ENCODE measurements around the gene FPR1. TPM values are rescaled to one million over a fixed set of nuclear protein-coding genes. Genes with fewer than 3 reads are reported as not detected.

Gene FPR1
- total and polyA plus RNA-seq, 2 of the 4 experiments (the other 2 are of a cell fraction) = not detected

GRCh38 chr19:51799034-51799773, 47.5 kb upstream of the FPR1 start:
- Histone ChIP-seq H3K23ac (ENCODE audit: low read depth, low read length) (no peak overlapping the region), H4K91ac (ENCODE audit: insufficient read depth, low read depth, low read length) (no peak overlapping the region), H3K14ac (replicated peaks; ENCODE audit: low read depth, low read length) (no peak overlapping the region), H2BK20ac (ENCODE audit: low read depth, low read length) (no peak overlapping the region), H2BK120ac (ENCODE audit: low read depth, low read length) (no peak overlapping the region), H3K9ac (ENCODE audit: low read depth, low read length) (no peak overlapping the region; the same call in 1 of the 2 replicates), H3K4me3 (ENCODE audit: insufficient read depth, low read depth, low read length) (no peak overlapping the region), H3K9me1 (ENCODE audit: insufficient read depth, low read length) (no peaks in the 10 kb centered on the region), H3K18ac (ENCODE audit: low read depth, low read length) (no peak overlapping the region), H2AK5ac (ENCODE audit: low read depth, low read length) (no peak overlapping the region), H2BK15ac (ENCODE audit: low read depth, low read length) (no peak overlapping the region), H3K27ac (ENCODE audit: insufficient read depth, low read length) (no peak overlapping the region), H3K56ac (ENCODE audit: extremely low read depth, insufficient read depth, low read length) (no peak overlapping the region), H3K4me1 (ENCODE audit: control insufficient read depth, insufficient read depth, low read length) (peaks cover 5% of the 10 kb centered on the region), H3K4me2 (ENCODE audit: low read depth, low read length) (0 out of 2 replicates have a peak overlapping the region, but pooled peaks have one; percentile 13), H2BK5ac (ENCODE audit: low read depth, low read length, poor library complexity, severe bottlenecking) (peak overlapping the region; percentile 25), H4K5ac (ENCODE audit: low read depth, low read length) (no peak overlapping the region), H2AFZ (replicated peaks; ENCODE audit: low read length, poor library complexity) (peak overlapping the region; percentile 37), H4K20me1 (ENCODE audit: insufficient read depth, low read length) (no peaks in the 10 kb centered on the region), H2AK9ac (replicated peaks; ENCODE audit: low read depth, low read length, poor library complexity) (peak overlapping the region; percentile 70), H3K4ac (ENCODE audit: low read depth, low read length) (no peak overlapping the region), H3K27me3 (ENCODE audit: control insufficient read depth, insufficient read depth, low read length) (no peaks in the 10 kb centered on the region), H3K36me3 (ENCODE audit: control insufficient read depth, insufficient read depth, low read length) (no peaks in the 10 kb centered on the region), H4K8ac (ENCODE audit: low read depth in 2 of 2, low read length in 2 of 2) (no peak overlapping the region), H3K79me1 (ENCODE audit: low read depth in 1 of 2, low read length in 2 of 2) (no peaks in the 10 kb centered on the region), H3K9me3 (ENCODE audit: control insufficient read depth, insufficient read depth, low read length) (no peaks in the 10 kb centered on the region)
- TF ChIP-seq FOS (IDR thresholded peaks at IDR 0.05; ENCODE audit: low read depth, low read length) = peak; percentile 85
- peak; percentile 86 for TF ChIP-seq MAFK (IDR thresholded peaks at IDR 0.05; ENCODE audit: low read depth, low read length)
- no peak for TF ChIP-seq ELK1 (IDR thresholded peaks at IDR 0.05; ENCODE audit: borderline replicate concordance, low read depth, low read length)
- TF ChIP-seq RCOR1 (IDR thresholded peaks at IDR 0.05; ENCODE audit: insufficient replicate concordance, low read length) = no peak
- peak; percentile 36 for TF ChIP-seq BHLHE40 (IDR thresholded peaks at IDR 0.05; ENCODE audit: low read depth, low read length)
- ChIA-PET CTCF (interaction anchor here (0.5 to 1.3 kb wide), 3 partner anchors 22 to 334 kb away, joined by 3 to 4 read pairs (median 3); no protein-coding TSS in a partner anchor), POLR2A (ENCODE audit: unreplicated experiment) (no interaction called here)
- peak; percentile 99 for ATAC-seq (ENCODE audit: low read depth)
- 0% methylated on average over 3 of the region's 20 CpGs; no CpG with 5 or more reads in 1 of the 2 experiments for WGBS, 2 experiments (ENCODE audit: extremely low coverage in 2 of 2, insufficient read length in 1 of 2)
- in situ Hi-C loops (cut with MboI; ENCODE audit: low sequenced_read_pairs) = no loop called here
- BruUV-seq (replicated peaks) = no TSS peak
- intact Hi-C loops (cut with micrococcal nuclease) = no loop called here
- DNase-seq = peak; percentile 94
- dilution Hi-C loops (cut with HindIII; ENCODE audit: low sequenced_read_pairs, unreplicated experiment) = no loop called here
